HG03139 (cell line): ENCODE results near the gene OR8S1.
"Not testable (repeated sequence)": the region's sequence is repeated elsewhere in the genome, so short reads cannot be mapped to it uniquely, and the experiment has no call there.

Source experiments
- ATAC-seq: cut with Tn5 transposase; IDR thresholded peaks from one replicate; pipeline ENCODE4 v1.9.1; 2021; ENCODE audit not compliant: unreplicated experiment

Gene OR8S1

GRCh38 chr12:48553666-48554343 is 28.4 kb downstream of the OR8S1 start:
- not testable (repeated sequence) for ATAC-seq

DNA sequence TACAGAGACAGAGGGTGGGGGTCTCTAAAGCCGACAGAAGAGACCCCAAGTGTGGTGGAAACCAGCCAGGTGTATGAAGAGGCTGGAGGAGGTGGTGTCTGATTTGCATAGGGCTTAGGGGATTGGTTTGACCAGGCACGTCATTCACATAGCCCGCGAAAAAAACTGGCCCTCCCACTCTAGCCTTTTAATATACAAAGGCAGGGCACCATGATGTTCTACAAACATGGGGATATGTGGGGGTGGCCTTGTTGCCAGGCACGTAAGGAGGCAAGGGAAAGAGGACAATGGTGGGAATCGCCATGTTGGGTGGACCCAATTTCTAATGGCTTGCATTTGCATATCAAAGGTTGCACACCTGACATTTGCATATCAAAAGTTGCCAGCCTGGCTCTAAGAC is 31.2 kb downstream of the OR8S1 start:
- ATAC-seq = no peak

DNA sequence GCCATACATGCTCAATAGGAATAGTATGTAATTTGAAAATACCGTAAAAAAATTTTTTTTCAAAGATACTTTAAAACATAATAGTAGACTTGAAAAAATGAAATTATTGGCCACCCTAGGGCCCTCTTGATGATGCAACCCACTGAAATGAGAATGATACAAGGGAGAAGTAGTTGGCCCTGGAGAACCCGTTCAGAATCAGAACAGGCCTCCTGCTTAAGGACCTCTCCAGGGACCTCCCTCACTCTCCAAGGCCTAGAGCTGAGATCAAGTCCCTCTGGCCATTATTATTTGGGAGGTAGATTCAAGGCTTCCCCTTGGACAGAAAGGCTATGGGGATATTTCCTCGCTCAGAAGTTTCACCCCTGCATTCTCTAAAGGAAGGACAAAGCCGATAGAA is 32.5 kb downstream of the OR8S1 start:
- ATAC-seq = no peak

DNA sequence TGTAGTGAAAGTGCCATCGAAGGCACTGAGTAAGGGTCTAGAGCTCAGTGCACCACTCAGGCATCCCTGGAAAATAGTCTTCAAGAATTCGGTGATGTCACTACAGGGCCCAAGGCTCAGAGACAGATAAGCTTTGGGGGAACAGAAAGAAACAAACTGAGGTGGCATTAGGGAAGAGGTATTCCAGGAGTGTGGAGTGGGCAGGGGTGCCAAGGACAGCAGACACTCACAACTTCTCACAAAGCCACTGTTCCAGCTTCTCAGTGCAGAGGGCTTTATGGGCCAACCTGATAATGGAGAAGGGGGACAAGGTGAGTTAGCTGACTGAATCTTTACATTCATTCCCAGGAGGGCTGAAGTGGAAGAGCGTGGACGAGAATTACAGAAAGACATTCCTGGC is 42.3 kb downstream of the OR8S1 start:
- ATAC-seq = no peak

GRCh38 chr12:48569946-48570345 is 44.5 kb downstream of the OR8S1 start, which contains the start of gene LALBA:
Gene LALBA, minus strand, starts transcription at chr12:48570046. Its CDS starts 26 bp downstream, at chr12:48570020.
- no peak for ATAC-seq

GRCh38 chr12:48572326-48572725 is 46.9 kb downstream of the OR8S1 start:
- no peak for ATAC-seq
